GM19025 (cell line): ENCODE measurements around the gene TEX44.

Experiments used
- ATAC-seq: cut with Tn5 transposase; IDR thresholded peaks from one replicate; pipeline ENCODE4 v1.9.1; 2021; ENCODE audit warnings: mild to moderate bottlenecking, low read depth, moderate library complexity; ENCODE audit not compliant: unreplicated experiment

TEX44 gene

GRCh38 chr2:231627384-231628120, 34.9 kb downstream of the TEX44 start:
- ATAC-seq = no peak

- no peak for ATAC-seq
These were observed 40.0 kb downstream of the TEX44 start for GRCh38 chr2:231632559-231633142.

- no peak for ATAC-seq
These were observed 40.7 kb downstream of the TEX44 start for GRCh38 chr2:231633241-231633976.

- no peak for ATAC-seq
These were observed 41.7 kb downstream of the TEX44 start for GRCh38 chr2:231634412-231634811.

GRCh38 chr2:231634951-231635875, 42.5 kb downstream of the TEX44 start:
- ATAC-seq = no peak

- ATAC-seq = no peak
These were observed 47.6 kb downstream of the TEX44 start for GRCh38 chr2:231640241-231640640.

GRCh38 chr2:231640641-231641111, 48.0 kb downstream of the TEX44 start:
- no peak for ATAC-seq

GRCh38 chr2:231642631-231643494, 50.2 kb downstream of the TEX44 start:
- peak; percentile 77 for ATAC-seq

GRCh38 chr2:231643495-231643888, 50.8 kb downstream of the TEX44 start:
- no peak for ATAC-seq
